ENCODE results near the gene PDE6C. TPM values are rescaled to one million over a fixed set of nuclear protein-coding genes. Genes with fewer than 3 reads are reported as not detected.

PDE6C gene
- total RNA-seq, 1 experiment from 2014 or later, result not detected

Other genes with a start within 250 kb of the PDE6C start
- gene MYOF, start 130.2 kb upstream of the PDE6C start, total RNA-seq (2021), result 1.4 to 2.2 TPM (median 1.8 TPM) in 3 replicates
- gene CEP55, start 115.9 kb upstream of the PDE6C start, total RNA-seq (2021), result 15.7 to 17.3 TPM (median 15.8 TPM) in 3 replicates
- gene FFAR4, start 45.9 kb upstream of the PDE6C start, total RNA-seq (2021), result 0.07 to 0.15 TPM in 2 of 3 replicates, not detected in the other
- gene RBP4, start 11.3 kb upstream of the PDE6C start, total RNA-seq (2021), result 1.8 to 2.7 TPM (median 2.2 TPM) in 3 replicates
- gene FRA10AC1, start 90.1 kb downstream of the PDE6C start, total RNA-seq (2021), result 12.9 to 15.8 TPM (median 14.1 TPM) in 3 replicates
- not detected in 3 replicates for gene LGI1, start 145.4 kb downstream of the PDE6C start, total RNA-seq (2021)